Tongue (tissue), 1 donor: ENCODE measurements around the gene IFNLR1. TPM values are rescaled to one million over a fixed set of nuclear protein-coding genes. Genes with fewer than 3 reads are reported as not detected.

Experiments
- total RNA-seq: library from RNA; depleted of rRNA; stranded (reverse); fragments of >200 nt; gene quantifications from one replicate; pipeline ENCODE4 v1.2.3, GENCODE V29; 2014

Gene IFNLR1
- total RNA-seq, 1 donor from 2014 or later = 0.62 TPM

Other genes with a start within 250 kb of the IFNLR1 start
- 155 TPM for gene PNRC2, start 227.5 kb downstream of the IFNLR1 start, total RNA-seq
- 127 TPM for gene SRSF10, start 207.0 kb downstream of the IFNLR1 start, total RNA-seq
- 440 TPM for gene MYOM3, start 75.2 kb downstream of the IFNLR1 start, total RNA-seq
- gene IL22RA1, start 44.1 kb downstream of the IFNLR1 start, total RNA-seq = 1.2 TPM
- gene GRHL3, start 132.1 kb upstream of the IFNLR1 start, total RNA-seq = 26.8 TPM
- 1.8 TPM for gene STPG1, start 226.5 kb upstream of the IFNLR1 start, total RNA-seq
- gene NIPAL3, start 228.5 kb upstream of the IFNLR1 start, total RNA-seq = 15.4 TPM